Peyer's patch (tissue), 4 donors: ENCODE data around the gene BICC1.

Experiments used
- CTCF ChIP-seq, 6 experiments: fragments of 450-650 bp in 4 of 6; fragments of 200-600 bp in 2 of 6; sonication (generic) in 1 of 6; IDR thresholded peaks; one replicate each; pipeline ENCODE4 v1.5.1; 2017 to 2019; ENCODE audit warnings: antibody characterized with exemption in 6 of 6, mild to moderate bottlenecking in 3 of 6, moderate library complexity in 1 of 6
- POLR2A ChIP-seq, 2 donors: fragments of 450-650 bp; IDR thresholded peaks; one replicate each; pipeline ENCODE4 v1.5.1; 2017; ENCODE audit warnings: antibody characterized with exemption in 2 of 2, mild to moderate bottlenecking in 2 of 2, moderate library complexity in 2 of 2

- no peak for TF ChIP-seq CTCF (IDR thresholded peaks at IDR 0.05)
- TF ChIP-seq POLR2A (IDR thresholded peaks at IDR 0.05) = no peak
Observed at GRCh38 chr10:58746474-58747185, 234.0 kb downstream of the BICC1 start.
